ENCODE data around the gene CFAP61.

The CFAP61 gene

DNA sequence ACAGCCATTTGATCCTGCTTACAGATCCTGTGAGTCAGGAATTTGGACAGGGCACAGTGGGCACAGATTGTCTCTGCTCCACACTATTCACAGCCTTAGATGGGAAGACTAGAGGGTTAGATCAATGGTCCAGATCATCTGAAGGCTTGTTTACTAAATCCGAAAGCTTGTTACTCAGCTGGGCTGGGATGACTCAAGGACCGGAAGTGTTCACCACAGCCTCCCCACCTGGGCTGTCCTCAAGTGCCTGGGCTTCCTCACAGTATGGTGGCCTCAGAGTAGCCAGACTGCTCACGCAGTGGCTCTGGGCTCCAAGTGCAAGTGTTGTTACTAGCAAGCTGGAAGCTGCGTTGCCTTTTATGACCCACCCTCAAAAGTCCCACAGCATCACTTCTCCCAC lies 240.1 kb downstream of the CFAP61 start:
- no peak for DNase-seq

DNA sequence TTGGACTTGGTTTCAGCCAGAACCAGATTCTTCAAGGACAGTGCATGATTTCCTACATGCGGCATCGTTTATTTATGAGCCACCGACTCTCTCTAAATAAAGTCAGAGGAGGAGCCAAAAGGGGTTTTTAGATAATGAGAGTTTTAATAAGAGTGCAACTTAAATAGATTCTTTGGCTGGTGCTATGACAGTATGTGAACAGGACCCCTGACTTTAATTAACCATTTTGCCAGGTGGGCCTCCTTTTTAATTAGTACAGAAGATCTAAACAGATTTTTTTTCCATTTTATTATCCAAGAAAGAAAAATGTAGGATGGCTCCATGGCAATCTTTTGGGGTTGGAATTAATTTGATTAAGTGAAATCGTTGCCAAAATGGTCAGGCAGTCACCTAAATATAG lies 240.8 kb downstream of the CFAP61 start:
- DNase-seq: no peak

GRCh38 chr20:20293691-20294385 lies 241.5 kb downstream of the CFAP61 start:
- DNase-seq: no peak

GRCh38 chr20:20295621-20296498 lies 243.5 kb downstream of the CFAP61 start:
- DNase-seq: no peak

DNA sequence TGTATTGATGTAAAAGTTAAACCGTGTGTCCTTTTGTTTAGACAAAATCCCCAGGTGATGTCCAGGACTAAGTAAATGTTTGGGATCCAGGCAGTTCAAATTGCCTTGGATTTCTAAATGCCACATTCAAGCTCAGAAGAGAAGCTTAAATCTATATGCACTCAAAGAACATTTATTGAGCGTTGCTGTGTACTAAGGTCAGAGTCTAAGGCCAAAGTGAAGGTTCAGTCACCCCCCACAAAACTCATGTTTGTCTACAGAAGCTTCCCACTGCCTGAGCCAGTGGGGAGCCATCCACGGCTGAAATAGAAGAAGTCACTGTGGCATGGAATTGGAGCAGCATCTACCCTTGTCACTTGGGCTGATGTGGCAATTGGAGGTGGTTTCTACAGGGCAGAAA lies 244.8 kb downstream of the CFAP61 start:
- DNase-seq: no peak

DNA sequence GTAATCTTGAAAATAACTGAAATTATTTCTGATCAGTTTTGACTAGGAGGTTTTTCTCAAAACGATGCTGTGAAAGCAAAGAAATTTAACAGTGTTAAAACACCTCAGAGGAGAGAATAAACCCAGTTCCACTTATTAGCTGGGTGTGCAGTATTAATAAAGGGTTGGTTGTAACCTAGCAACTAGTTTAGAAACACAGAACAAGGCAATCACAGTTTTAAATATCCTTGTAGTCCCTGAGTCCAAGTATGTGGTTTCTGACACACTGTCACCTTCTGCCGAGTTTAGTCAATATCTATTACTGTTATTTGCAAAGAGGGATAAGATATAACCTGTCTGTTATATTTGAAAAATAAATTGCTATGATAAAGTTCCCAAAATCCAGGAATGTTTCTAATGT lies 245.4 kb downstream of the CFAP61 start:
- no peak for DNase-seq

DNA sequence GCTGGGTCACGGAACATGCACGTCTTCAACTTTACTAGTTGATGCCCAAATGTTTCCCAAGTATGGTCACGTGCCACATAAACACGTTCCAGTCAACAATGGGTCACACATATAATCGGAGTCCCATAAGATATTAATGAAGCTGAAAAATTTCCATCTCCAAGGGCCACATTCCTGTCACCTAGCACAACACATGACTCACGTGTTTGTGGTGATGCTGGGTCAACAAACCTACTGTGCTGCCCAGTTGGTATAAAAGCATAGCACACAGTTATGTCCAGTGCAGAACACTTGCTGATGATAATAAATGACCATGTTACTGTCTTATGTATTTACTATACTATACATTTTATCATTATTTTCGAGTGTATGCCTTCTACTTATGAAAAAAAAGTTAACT lies 247.6 kb downstream of the CFAP61 start:
- no peak for DNase-seq

DNA sequence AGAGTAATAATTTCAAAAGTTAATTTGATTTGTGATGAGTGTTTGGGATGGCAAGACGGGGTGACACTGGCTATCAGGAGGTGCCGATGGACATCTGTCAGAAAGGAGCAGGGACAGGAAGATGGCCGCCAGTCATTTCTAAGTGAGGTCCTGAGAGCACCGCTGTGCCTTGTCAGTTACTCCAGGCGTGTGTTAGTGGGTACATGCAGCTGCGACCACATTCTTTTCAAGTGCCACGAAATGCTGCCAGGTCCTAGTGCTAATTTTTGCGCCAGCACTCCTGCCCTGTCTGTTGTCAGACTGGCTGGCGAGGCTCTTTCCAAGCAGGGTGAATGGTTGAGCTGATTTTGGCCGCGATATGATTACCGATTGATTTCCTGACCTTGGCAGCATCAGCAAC lies 251.0 kb downstream of the CFAP61 start:
- no peak for DNase-seq

DNA sequence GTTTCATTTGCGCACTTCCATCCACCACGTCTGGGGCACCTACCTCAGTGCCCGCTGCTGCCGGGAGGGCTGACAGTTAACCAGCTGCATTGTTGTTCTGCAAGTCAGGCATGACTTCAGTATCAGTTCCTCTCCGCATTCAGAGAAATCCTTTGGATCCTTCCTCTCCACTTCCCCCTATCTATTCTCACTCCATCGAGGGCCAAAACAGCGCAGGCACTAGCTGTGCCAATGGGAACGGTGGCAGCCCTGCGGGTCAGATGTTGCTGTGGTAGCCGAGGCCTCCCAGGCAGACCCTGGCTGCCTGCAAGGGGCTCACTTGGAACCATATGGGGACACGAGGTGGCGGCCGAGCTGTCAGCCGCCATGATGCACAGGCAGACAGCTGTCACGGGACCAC lies 251.4 kb downstream of the CFAP61 start:
- DNase-seq: no peak

GRCh38 chr20:20304942-20305341 lies 252.6 kb downstream of the CFAP61 start:
- no peak for DNase-seq

GRCh38 chr20:20312562-20312961 lies 260.2 kb downstream of the CFAP61 start:
- no peak for DNase-seq

- peak; percentile 45 for DNase-seq
Observed at GRCh38 chr20:20317195-20317594, 264.9 kb downstream of the CFAP61 start.

- DNase-seq: peak; percentile 54
Observed at GRCh38 chr20:20317621-20318364, 265.5 kb downstream of the CFAP61 start.

- DNase-seq: peak; percentile 34
Observed at GRCh38 chr20:20318365-20319161, 266.2 kb downstream of the CFAP61 start.

DNA sequence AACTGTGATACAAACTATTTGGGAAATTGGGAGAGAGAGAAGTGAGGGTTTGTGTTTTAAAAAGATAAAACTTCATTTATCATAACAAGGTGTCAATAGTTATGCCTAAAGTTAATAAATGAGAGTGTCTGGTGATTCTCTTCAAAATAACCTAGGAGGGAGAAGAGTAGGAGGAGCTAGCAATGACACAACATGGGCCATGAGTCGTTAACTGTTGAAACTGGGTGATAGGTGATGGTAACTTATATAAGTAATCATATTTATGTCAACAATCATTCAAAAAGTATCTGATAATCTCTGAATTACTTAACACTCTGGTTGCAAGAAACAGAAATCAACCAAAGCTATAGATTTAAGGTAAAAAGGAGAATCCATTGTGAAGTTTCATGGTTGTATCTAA lies 268.8 kb downstream of the CFAP61 start:
- DNase-seq: no peak

GRCh38 chr20:20321917-20322316 lies 269.6 kb downstream of the CFAP61 start:
- DNase-seq: no peak

DNA sequence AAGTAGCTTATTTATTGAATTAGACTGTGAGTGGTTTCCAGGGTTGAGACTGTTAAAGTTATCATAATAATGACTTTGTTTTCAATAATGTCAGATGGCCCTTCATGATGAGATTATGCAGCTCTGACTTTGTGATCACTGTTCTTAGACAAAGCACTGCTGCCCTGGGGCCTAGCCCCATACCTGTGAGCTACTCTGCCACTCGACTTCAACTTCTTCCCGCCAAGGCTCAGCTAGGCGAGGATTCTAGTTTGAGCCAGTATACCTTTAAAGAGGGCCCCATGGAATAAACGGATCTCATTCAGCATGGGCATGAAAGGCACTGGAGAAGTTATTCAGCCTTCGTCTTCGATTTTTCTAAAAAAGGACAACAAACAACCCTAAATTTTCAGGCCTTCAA lies 270.6 kb downstream of the CFAP61 start:
- DNase-seq: no peak

DNA sequence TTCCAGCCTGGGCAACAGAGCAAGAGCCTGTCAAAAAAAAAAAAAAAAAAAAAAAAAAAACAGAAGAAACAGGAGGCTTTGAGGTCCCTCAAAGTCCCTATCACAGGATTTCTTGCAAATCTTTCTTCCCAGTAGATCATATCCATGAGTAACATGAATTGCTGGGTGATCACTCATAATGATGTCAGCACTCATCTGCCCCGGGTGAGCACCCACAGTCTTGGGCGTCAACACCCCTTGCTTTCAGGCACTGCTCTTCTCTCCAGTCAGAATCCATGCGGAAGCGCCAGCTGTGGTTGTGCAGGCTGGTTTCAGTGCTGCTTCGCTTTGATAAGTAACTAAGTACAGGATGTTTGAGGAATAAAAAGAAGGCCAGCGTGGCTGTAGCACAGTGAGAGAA lies 275.4 kb downstream of the CFAP61 start:
- DNase-seq: no peak

GRCh38 chr20:20329564-20329963 lies 277.2 kb downstream of the CFAP61 start:
- no peak for DNase-seq

GRCh38 chr20:20331156-20331555 lies 278.8 kb downstream of the CFAP61 start:
- no peak for DNase-seq

GRCh38 chr20:20331817-20332216 lies 279.5 kb downstream of the CFAP61 start:
- DNase-seq: no peak

- DNase-seq: no peak
Observed at GRCh38 chr20:20333866-20334265, 281.5 kb downstream of the CFAP61 start.

- no peak for DNase-seq
Observed at GRCh38 chr20:20334489-20334888, 282.2 kb downstream of the CFAP61 start.

Measured in DMS 273 treated with DMSO at 0.1 percent for 48 hours (cell line).